Uterus (tissue), 4 donors: ENCODE results near the gene NBAS. TPM values are rescaled to one million over a fixed set of nuclear protein-coding genes. Genes with fewer than 3 reads are reported as not detected.
"Not testable (repeated sequence)": the region's sequence is repeated elsewhere in the genome, so short reads cannot be mapped to it uniquely, and the experiment has no call there.

Experiments
- DNase-seq, 2 donors: peaks; one replicate each; pipeline ENCODE4 v3.0.0-alpha.2; 2019 to 2020
- H3K27ac ChIP-seq, 2 donors: fragments of 200-600 bp; sonication (generic); 1 replicate in 1 of 2; 2 replicates in 1 of 2; pipeline ENCODE4 v1.5.1; 2016 to 2018
- H3K27me3 ChIP-seq, 2 donors: fragments of 200-600 bp; sonication (generic); one replicate each; pipeline ENCODE4 v1.5.1; 2018 to 2019; ENCODE audit warnings: control low read depth in 1 of 2
- H3K36me3 ChIP-seq, 2 donors: fragments of 200-600 bp; sonication (generic); one replicate each; pipeline ENCODE4 v1.5.1; 2019; ENCODE audit warnings: control low read depth in 1 of 2
- H3K4me1 ChIP-seq, 2 donors: fragments of 200-600 bp; sonication (generic); one replicate each; pipeline ENCODE4 v1.5.1; 2018 to 2019; ENCODE audit warnings: control low read depth in 1 of 2
- H3K4me3 ChIP-seq, 2 donors: fragments of 200-600 bp; sonication (generic); 1 replicate in 1 of 2; 2 replicates in 1 of 2; pipeline ENCODE4 v1.5.1; 2018 to 2019; ENCODE audit warnings: mild to moderate bottlenecking in 1 of 2
- H3K9me3 ChIP-seq, 2 donors: fragments of 200-600 bp; sonication (generic); one replicate each; pipeline ENCODE4 v1.5.1; 2019; ENCODE audit warnings: control low read depth in 1 of 2
- CTCF ChIP-seq, 4 experiments: fragments of 200-600 bp in 2 of 4; fragments of 450-650 bp in 2 of 4; sonication (generic) in 2 of 4; IDR thresholded peaks; one replicate each; pipeline ENCODE4 v1.5.1; 2016 to 2019; ENCODE audit warnings: antibody characterized with exemption in 4 of 4, mild to moderate bottlenecking in 2 of 4, moderate library complexity in 1 of 4
- POLR2A ChIP-seq, 2 donors: fragments of 450-650 bp; IDR thresholded peaks; one replicate each; pipeline ENCODE4 v1.6.1; 2016; ENCODE audit warnings: antibody characterized with exemption in 2 of 2, mild to moderate bottlenecking in 1 of 2, moderate library complexity in 1 of 2
- intact Hi-C: fragments of 100-400 bp; cut with DNase I; formaldehyde crosslinking; loops from one replicate; pipeline ENCODE4 v1.15.1; 2023; ENCODE audit warnings: low total_unique reads
- total RNA-seq, 4 donors: library from RNA; depleted of rRNA in 3 of 4; stranded (reverse); fragments of >200 nt in 3 of 4; gene quantifications; one replicate each; pipeline versions ENCODE4 v1.1.0 to v1.2.4, GENCODE V29; 2014 to 2023
- donor health status: DM: yes; HTN: yes; CAD: no.

NBAS gene
- total RNA-seq, 4 donors from 2014 or later = 36.2 to 93.5 (median 49.5) TPM

GRCh38 chr2:15544227-15544626, 16.9 kb downstream of the NBAS start:
- no peak for TF ChIP-seq POLR2A (IDR thresholded peaks at IDR 0.05)
- no peak for TF ChIP-seq CTCF (IDR thresholded peaks at IDR 0.05)
- DNase-seq = no peak
- Histone ChIP-seq H3K4me3 (no peak overlapping the region), H3K36me3 (no peaks in the 10 kb centered on the region), H3K27ac (no peak overlapping the region), H3K9me3 (no peaks in the 10 kb centered on the region), H3K27me3 (no peaks in the 10 kb centered on the region), H3K4me1 (no peaks in the 10 kb centered on the region)
- intact Hi-C loops = no loop called here

GRCh38 chr2:15543541-15543940, 17.6 kb downstream of the NBAS start:
- H3K4me1 ChIP-seq = no peaks in the 10 kb centered on the region
- H3K9me3 ChIP-seq = no peaks in the 10 kb centered on the region
- DNase-seq = no peak
- no peaks in the 10 kb centered on the region for H3K36me3 ChIP-seq
- no peak overlapping the region for H3K4me3 ChIP-seq
- intact Hi-C loops = no loop called here
- H3K27ac ChIP-seq = no peak overlapping the region
- H3K27me3 ChIP-seq = no peaks in the 10 kb centered on the region
- no peak for TF ChIP-seq POLR2A (IDR thresholded peaks at IDR 0.05)
- TF ChIP-seq CTCF (IDR thresholded peaks at IDR 0.05) = no peak

GRCh38 chr2:15543053-15543452, 18.1 kb downstream of the NBAS start:
- Histone ChIP-seq H3K4me1 (no peaks in the 10 kb centered on the region), H3K9me3 (no peaks in the 10 kb centered on the region), H3K36me3 (no peaks in the 10 kb centered on the region), H3K27me3 (no peaks in the 10 kb centered on the region), H3K27ac (no peak overlapping the region), H3K4me3 (no peak overlapping the region)
- DNase-seq = no peak
- intact Hi-C loops = no loop called here
- TF ChIP-seq POLR2A (IDR thresholded peaks at IDR 0.05) = no peak
- no peak for TF ChIP-seq CTCF (IDR thresholded peaks at IDR 0.05)

- H3K27me3 ChIP-seq, H3K36me3 ChIP-seq, intact Hi-C loops, H3K9me3 ChIP-seq, DNase-seq, H3K4me3 ChIP-seq, H3K27ac ChIP-seq, H3K4me1 ChIP-seq: not testable (repeated sequence)
These were observed 18.9 kb downstream of the NBAS start for GRCh38 chr2:15542269-15542668.

GRCh38 chr2:15540523-15540922, 20.6 kb downstream of the NBAS start:
- intact Hi-C loops, H3K9me3 ChIP-seq, H3K4me1 ChIP-seq, H3K27me3 ChIP-seq, H3K36me3 ChIP-seq, DNase-seq, H3K4me3 ChIP-seq, H3K27ac ChIP-seq: not testable (repeated sequence)

- intact Hi-C loops = no loop called here
- TF ChIP-seq CTCF (IDR thresholded peaks at IDR 0.05) (no peak), POLR2A (IDR thresholded peaks at IDR 0.05) (no peak)
- no peak overlapping the region for H3K4me3 ChIP-seq
- H3K4me1 ChIP-seq = no peaks in the 10 kb centered on the region
- no peaks in the 10 kb centered on the region for H3K27me3 ChIP-seq
- no peaks in the 10 kb centered on the region for H3K9me3 ChIP-seq
- no peak for DNase-seq
- no peaks in the 10 kb centered on the region for H3K36me3 ChIP-seq
- H3K27ac ChIP-seq = no peak overlapping the region
These were observed 21.1 kb downstream of the NBAS start for GRCh38 chr2:15539999-15540398.
